CD4-positive, alpha-beta T cell treated with Interleukin-15 for 4 hours (primary cell): Measurements from ENCODE around the gene MGA.

Experiments used
- DNase-seq: peaks from one replicate; pipeline ENCODE4 v3.0.0-alpha.2; 2020; ENCODE audit warnings: low spot score

The MGA gene

DNA sequence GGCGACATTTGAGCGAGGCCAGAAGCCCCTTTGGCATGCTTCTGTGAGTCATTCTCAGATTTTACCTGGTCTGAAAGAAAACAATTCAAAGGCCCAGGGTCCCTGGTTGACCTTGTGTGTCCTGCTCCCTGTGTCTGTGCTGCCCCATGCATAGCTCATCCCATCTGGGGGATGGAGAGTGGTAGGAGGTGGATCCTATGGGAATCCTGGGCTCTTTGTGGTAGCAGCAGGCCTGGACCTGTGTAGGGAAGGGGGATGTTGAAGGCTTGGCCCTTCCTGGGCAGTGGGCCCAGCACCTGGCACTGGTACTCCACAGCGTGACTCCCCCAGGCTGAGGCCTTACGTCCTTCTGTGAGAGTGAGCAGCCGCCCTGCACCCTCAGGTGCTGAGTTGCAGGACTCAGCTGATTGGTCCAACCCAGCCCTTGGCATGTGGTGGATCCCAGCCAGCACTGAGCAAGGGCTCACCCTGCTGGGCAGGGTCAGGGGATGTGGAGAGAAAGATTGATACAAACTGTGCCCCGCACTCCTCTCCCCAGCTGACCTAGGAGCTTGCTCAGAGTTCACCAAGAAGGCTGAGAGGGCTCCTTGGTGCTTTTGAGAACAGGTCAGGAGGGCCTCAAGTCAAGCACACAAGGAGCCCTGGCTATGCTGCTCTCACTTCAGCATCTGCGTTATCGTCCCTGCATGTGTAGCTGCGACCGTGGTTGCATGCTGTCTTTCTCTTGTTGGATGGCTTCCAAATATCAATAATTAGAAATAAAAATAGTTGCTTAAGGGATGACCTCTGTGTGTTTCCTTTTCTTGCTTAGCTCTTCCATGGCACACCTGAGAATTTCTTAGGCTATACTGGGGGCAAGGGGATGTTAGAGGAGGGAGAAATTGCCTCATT lies 146.3 kb downstream of the MGA start:
- DNase-seq = no peak

- no peak for DNase-seq
Measured at GRCh38 chr15:41809121-41809520, 148.9 kb downstream of the MGA start.

DNA sequence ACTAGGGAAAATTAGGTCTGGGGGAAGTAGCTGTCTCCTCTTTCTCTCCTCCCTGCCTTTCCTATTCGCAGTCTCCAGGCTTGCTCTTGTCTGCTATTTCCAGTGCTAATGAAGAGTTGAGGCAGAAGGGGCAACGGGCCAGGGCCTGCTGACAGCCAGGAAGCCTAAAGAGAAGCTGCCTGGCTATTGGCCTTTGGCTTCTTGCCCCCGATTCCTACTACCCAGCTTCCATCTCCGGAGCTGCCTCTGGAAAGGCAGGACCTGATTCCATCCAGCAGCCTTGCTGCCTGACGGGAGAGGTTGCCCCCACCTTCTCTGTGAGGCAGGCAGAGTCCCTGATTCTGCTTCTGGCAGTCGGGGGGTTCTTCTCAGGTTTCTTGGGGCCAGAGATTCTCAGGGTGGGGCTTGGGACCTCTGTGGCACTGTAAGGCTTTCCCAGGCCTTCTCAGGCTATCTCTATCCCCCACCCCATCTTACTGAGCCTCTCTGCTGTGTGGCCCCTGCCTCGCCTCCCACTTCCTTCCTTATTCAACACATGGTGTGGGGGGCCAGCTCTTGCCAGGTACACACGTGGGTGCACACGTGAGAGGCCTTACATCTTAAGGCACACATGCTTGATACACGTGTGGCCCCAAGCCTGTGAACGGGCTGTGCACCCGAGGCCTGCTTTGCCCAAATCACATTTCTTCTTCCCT lies 149.5 kb downstream of the MGA start:
- no peak for DNase-seq

DNA sequence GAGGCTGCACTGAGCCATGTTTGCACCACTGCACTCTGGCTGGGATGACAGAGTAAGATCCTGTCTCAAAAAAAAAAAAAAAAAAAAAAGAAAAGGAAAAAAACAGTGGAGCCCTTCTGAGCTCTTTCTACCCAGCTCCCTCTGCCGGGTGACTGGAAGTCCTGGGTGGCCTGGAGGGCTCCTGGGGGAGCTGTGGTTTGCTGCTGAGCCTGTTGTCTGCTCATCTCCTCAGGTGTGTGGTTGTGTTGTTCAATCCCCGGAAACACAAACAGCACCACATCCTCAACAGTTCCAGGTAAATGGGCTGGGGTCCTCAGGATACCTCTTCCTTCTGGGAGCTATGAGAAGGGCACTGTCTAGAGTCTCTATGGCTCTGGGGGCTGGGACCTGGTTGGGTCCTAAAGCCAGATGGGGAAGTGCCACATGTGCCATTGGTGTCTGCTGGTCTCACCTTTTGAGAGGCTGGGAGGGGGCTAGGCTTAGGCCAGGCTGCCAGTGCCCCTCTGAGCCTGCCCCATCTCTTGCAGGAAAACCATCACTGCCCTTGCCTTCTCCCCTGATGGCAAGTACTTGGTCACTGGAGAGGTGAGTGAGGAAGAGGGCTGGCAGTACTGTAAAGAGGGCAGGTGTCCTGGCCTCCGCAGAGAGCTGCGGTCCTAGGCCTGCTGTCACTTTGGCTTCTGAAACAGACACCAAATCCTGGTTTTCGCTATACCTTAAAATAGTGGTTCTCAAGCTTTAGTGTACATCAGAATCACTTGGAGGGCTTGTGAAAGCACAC lies 150.6 kb downstream of the MGA start:
- no peak for DNase-seq

- DNase-seq = peak; percentile 79
Measured at GRCh38 chr15:41811432-41812195, 151.4 kb downstream of the MGA start.

GRCh38 chr15:41812820-41813375 lies 152.7 kb downstream of the MGA start:
- DNase-seq = no peak

- no peak for DNase-seq
Measured at GRCh38 chr15:41813426-41813825, 153.2 kb downstream of the MGA start.

GRCh38 chr15:41814534-41814933 lies 154.3 kb downstream of the MGA start:
- no peak for DNase-seq

- DNase-seq = no peak
Measured at GRCh38 chr15:41816788-41817187, 156.6 kb downstream of the MGA start.

- DNase-seq = no peak
Measured at GRCh38 chr15:41817327-41817726, 157.1 kb downstream of the MGA start.

DNA sequence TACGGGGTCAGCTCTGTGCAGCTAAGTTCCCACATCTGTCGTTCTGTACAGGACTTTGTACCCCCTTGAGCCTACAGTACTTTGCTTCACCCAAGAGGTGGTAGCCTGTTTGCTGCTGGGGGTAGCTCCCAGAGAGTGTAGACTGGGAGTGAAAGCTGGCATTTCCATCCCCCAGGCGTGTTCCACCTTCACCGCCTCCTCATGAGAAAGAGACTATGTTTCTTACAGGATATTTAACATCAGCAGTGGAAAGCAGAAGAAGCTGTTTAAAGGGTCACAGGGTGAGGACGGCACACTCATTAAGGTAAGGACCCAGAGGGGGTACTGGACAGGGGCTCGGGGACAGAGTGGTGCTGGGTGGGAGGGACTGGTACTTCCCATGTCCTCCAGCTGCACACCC lies 157.6 kb downstream of the MGA start:
- DNase-seq = no peak

GRCh38 chr15:41819455-41820050 lies 159.3 kb downstream of the MGA start:
- no peak for DNase-seq

DNA sequence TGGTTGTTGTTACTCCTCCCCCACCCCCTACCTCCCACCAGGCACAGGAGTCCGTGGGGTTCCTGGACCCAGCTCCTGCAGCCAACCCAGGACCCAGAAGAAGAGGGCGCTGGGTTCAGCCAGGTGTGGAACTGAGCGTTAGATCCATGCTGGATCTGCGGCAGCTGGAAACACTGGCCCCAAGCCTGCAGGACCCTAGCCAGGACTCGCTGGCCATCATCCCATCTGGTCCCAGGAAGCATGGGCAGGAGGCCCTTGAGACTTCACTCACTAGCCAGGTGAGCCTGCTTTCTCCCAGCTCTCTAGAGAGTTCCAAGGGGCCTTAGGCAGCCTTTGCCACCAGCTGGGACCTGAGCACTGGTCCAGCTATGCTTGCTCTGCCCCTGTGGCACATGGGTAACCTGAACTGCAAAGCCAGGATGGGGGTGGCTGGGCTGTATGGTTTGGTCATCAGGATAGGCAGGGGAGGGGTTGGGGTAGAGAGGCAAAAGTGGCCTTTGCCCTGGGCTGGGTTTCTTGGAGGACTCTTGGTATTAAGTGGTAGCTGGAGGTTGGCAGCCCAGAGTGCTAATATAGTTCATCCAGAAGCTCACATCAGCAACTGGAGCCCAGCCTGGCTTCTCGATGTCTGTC lies 160.7 kb downstream of the MGA start:
- no peak for DNase-seq

DNA sequence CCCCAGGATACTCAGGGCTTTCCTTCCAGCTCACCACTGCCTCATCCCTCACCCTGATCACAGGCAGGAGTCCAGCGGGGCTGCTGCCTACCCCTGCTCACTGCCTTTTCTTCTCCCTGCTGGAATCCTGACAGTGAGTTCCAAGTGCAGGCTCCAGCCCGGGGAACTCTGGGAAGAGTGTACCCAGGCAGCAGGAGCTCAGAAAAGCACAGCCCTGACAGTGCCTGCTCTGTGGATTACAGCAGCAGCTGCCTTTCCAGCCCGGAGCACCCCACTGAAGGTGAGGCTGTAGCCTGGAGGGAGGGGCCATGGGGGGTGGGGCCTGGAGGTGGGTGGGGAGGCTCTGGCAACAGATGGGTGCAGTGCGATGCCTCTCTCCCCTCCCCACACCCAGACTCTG lies 161.6 kb downstream of the MGA start:
- no peak for DNase-seq

DNA sequence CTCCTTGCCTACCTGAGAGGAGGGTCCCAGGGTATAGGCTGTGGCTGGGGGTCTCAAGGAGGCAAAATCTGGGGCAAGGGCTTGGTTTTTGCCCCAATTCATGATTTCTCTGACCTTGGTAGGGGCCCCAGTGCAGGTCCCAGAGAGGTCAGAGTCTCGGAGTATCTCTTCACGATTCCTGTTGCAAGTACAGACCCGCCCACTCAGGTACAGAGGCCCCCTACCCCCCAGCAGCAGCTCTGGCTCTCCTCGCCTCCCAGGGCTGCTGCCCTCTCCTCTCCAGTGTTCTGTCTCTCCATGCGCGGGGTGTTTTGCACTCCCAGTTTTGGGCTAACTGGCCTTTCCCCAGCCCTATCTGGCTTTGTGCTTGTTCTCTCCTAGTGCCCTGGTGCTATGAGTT lies 162.3 kb downstream of the MGA start:
- DNase-seq = no peak
